Measurements from ENCODE around the gene COLEC11.
"Not testable (repeated sequence)": the region's sequence is repeated elsewhere in the genome, so short reads cannot be mapped to it uniquely, and the experiment has no call there.

The COLEC11 gene

GRCh38 chr2:3617198-3617890 lies 22.4 kb downstream of the COLEC11 start:
- TF ChIP-seq, protein P1, sequence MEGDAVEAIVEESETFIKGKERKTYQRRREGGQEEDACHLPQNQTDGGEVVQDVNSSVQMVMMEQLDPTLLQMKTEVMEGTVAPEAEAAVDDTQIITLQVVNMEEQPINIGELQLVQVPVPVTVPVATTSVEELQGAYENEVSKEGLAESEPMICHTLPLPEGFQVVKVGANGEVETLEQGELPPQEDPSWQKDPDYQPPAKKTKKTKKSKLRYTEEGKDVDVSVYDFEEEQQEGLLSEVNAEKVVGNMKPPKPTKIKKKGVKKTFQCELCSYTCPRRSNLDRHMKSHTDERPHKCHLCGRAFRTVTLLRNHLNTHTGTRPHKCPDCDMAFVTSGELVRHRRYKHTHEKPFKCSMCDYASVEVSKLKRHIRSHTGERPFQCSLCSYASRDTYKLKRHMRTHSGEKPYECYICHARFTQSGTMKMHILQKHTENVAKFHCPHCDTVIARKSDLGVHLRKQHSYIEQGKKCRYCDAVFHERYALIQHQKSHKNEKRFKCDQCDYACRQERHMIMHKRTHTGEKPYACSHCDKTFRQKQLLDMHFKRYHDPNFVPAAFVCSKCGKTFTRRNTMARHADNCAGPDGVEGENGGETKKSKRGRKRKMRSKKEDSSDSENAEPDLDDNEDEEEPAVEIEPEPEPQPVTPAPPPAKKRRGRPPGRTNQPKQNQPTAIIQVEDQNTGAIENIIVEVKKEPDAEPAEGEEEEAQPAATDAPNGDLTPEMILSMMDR (IDR thresholded peaks at IDR 0.05; ENCODE audit: low read depth, low read length) = no peak
- H3K4me3 ChIP-seq (replicated peaks in 1 of 2; ENCODE audit: low read depth in 2 of 2, low read length in 2 of 2) = no peak overlapping the region
- no peak for DNase-seq (ENCODE audit: low read depth in 2 of 2)

- H3K4me3 ChIP-seq (replicated peaks in 1 of 2; ENCODE audit: low read depth in 2 of 2, low read length in 2 of 2) = no peak overlapping the region
- DNase-seq (ENCODE audit: low read depth in 2 of 2) = no peak
- TF ChIP-seq, protein P1 (IDR thresholded peaks at IDR 0.05; ENCODE audit: low read depth, low read length) = no peak
These were observed 23.5 kb downstream of the COLEC11 start for GRCh38 chr2:3618367-3618766.

- no peak for DNase-seq (ENCODE audit: low read depth in 2 of 2)
- no peak overlapping the region for H3K4me3 ChIP-seq (replicated peaks in 1 of 2; ENCODE audit: low read depth in 2 of 2, low read length in 2 of 2)
- TF ChIP-seq, protein P1 (IDR thresholded peaks at IDR 0.05; ENCODE audit: low read depth, low read length) = no peak
These were observed 24.1 kb downstream of the COLEC11 start for GRCh38 chr2:3619033-3619432.

DNA sequence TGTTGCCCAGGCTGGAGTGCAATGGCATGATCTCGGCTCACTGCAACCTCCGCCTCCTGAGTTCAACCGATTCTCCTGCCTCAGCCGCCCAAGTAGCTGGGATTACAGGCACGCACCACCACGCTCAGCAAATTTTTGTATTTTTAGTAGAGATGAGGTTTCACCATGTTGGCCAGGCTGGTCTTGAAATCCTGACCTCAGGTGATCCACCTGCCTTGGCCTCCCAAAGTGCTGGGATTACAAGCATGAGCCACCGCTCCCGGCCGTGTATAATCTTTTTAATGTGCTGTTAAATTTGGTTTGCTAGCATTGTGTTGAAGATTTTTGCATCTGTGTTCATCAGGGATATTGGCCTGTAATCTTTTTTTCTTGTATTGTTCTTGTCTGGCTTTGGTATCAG lies 24.7 kb downstream of the COLEC11 start:
- H3K4me3 ChIP-seq (replicated peaks in 1 of 2; ENCODE audit: low read depth in 2 of 2, low read length in 2 of 2); DNase-seq (ENCODE audit: low read depth in 2 of 2): not testable (repeated sequence)

DNA sequence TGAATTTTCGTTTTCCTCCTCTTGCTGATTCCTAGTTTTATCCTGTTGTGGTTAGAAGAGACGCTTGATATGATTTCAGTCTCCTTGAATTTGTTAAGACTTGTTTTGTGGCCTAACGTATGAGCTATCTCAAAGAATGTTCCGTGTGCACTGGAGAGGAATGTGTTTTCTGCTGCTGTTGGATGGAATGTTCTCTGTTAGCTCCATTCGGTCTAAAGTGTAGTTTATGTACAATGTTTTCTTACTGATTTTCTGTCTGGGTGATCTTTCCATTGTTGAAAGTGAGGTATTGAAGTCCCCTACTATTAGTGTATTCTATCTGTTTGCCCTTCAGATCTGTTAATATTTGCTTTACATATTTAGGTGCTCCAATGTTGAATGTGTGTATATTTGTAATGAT lies 25.9 kb downstream of the COLEC11 start:
- TF ChIP-seq, protein P1 (IDR thresholded peaks at IDR 0.05; ENCODE audit: low read depth, low read length) = no peak
- DNase-seq (ENCODE audit: low read depth in 2 of 2) = peak; percentile 45 to 52
- H3K4me3 ChIP-seq (replicated peaks in 1 of 2; ENCODE audit: low read depth in 2 of 2, low read length in 2 of 2) = no peak overlapping the region

GRCh38 chr2:3622967-3623366 lies 28.1 kb downstream of the COLEC11 start:
- DNase-seq (ENCODE audit: low read depth in 2 of 2) = no peak
- H3K4me3 ChIP-seq (replicated peaks in 1 of 2; ENCODE audit: low read depth in 2 of 2, low read length in 2 of 2) = no peak overlapping the region
- TF ChIP-seq, protein P1 (IDR thresholded peaks at IDR 0.05; ENCODE audit: low read depth, low read length) = no peak

DNA sequence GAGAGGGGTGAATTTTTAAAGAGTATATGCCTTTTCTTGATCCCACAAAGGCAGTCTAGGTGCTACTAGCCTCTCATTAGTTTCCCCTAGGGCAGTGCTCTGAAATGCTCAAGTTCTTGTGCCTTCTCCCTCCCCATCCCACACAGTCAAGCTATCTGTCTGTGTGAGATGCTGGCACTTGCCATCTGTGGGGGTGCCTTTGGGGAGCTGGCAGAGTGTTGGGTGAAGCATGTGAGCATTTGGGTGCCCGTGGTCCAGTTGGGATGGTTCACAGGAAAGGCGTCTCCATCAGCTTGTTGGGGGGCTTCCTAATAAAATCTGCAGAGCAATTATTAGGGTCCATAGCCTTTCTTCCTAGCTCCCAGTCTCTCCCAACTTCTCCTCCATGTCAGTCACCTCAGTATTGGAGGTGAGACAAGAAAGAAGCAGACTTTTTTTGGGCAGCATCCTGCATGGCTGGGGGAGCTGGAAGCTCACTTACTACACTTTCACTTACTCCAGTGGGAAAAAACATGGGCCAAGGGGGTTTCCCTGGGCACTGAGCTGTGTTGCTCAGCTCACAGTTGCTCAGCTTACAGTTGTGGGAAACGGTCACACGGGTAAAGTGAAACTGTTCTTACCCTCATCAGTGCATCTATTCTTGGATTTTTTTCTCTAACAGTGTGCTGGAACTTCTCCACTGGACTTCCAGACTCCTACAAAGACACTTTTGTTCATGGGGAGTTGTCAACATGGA lies 29.3 kb downstream of the COLEC11 start:
- TF ChIP-seq, protein P1 (IDR thresholded peaks at IDR 0.05; ENCODE audit: low read depth, low read length) = no peak
- no peak for DNase-seq (ENCODE audit: low read depth in 2 of 2)

More for the DNA sequence above, 29.3 kb downstream of the COLEC11 start:
- H3K4me3 ChIP-seq (replicated peaks in 1 of 2; ENCODE audit: low read depth in 2 of 2, low read length in 2 of 2) = no peak overlapping the region

Data from cardiac fibroblast (primary cell).